D721Med (cell line): ENCODE results near the gene NEDD4.

Experiments used
- DNase-seq: peaks from one replicate; pipeline ENCODE4 v3.0.0; 2011; ENCODE audit warnings: low spot score; ENCODE audit not compliant: insufficient read length
- FAIRE-seq: peaks from 2 replicates; lab custom pipeline; 2011; peaks lifted over from hg19 to GRCh38; lab: Jason Lieb, UNC
- TF ChIP-seq, protein P1 (sequence below): IDR thresholded peaks from 2 replicates; pipeline ENCODE4 v1.5.1; 2012; ENCODE audit warnings: mild to moderate bottlenecking, control low read depth; ENCODE audit not compliant: insufficient read depth; ENCODE audit errors: missing control alignments

The NEDD4 gene

DNA sequence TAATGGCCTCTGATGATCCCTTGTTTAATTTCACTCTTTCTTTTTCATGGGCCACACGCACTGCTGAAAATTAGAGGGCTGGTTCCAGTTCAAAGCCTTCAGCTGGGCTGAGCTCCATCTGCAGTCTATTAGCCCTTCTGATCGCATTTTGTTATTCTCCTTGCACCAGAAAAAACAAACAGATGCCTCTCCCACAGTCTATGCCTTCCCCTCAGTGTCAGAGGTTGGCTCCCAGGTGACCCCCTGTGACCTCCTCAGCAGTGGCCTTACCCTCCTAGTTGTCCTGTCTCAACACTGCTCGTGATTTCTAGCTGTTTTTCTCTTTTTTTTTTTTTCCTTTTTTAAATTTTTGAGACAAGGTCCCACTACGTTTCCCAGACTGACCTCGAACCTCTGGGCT lies 173.4 kb downstream of the NEDD4 start:
- DNase-seq (no peak), FAIRE-seq (no peak)
- TF ChIP-seq, protein P1, sequence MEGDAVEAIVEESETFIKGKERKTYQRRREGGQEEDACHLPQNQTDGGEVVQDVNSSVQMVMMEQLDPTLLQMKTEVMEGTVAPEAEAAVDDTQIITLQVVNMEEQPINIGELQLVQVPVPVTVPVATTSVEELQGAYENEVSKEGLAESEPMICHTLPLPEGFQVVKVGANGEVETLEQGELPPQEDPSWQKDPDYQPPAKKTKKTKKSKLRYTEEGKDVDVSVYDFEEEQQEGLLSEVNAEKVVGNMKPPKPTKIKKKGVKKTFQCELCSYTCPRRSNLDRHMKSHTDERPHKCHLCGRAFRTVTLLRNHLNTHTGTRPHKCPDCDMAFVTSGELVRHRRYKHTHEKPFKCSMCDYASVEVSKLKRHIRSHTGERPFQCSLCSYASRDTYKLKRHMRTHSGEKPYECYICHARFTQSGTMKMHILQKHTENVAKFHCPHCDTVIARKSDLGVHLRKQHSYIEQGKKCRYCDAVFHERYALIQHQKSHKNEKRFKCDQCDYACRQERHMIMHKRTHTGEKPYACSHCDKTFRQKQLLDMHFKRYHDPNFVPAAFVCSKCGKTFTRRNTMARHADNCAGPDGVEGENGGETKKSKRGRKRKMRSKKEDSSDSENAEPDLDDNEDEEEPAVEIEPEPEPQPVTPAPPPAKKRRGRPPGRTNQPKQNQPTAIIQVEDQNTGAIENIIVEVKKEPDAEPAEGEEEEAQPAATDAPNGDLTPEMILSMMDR = no peak

DNA sequence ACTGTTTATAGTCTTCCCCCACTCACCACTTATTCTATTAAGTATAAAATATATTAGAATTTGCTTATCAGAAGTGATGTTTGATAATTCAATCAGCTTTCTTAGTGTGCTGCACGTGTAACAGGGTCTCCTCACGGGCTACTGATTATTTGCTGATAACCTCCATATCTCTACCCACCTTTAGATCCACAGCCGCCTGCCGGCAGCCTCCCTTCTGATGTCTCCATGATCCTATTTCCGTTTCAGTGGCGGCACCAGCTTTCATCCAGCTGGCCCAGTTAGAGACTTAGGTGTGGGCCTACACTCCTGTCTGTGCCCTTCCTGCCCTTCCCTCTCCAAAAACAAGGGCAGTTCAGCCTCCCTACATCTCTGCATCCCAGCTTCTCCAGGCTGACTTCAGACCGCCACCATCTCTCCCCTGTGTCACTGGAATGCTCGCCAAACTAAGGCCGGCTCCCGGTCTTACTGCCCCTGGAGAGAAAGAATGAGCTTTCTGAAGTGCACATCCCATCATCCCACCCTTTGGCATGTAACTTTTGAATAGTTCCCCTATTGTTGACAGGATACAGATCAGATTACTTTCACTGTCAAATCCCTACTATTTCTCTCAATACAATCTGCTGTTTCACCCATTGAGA lies 173.9 kb downstream of the NEDD4 start:
- TF ChIP-seq, protein P1 = no peak
- FAIRE-seq (no peak), DNase-seq (no peak)

DNA sequence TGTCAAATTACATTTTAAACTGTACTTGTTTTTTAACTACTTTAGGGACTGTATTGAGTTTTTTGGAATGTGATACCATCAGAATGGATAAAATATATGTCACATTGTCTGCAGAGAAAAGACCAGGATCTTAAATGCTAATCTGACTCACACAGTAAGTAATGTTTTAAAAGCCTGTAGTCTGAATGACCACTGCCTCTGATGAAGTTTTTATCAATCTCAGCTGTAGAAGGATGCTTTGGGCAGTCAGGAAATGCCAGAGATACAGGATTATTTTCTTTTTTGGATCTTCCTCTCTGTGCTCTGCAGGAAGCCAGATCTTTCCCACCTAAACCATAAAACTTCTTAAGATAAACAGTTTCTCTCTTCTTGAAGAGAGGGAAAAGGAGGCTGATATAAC lies 177.4 kb downstream of the NEDD4 start:
- TF ChIP-seq, protein P1 = no peak
- no peak for FAIRE-seq
- DNase-seq = no peak

DNA sequence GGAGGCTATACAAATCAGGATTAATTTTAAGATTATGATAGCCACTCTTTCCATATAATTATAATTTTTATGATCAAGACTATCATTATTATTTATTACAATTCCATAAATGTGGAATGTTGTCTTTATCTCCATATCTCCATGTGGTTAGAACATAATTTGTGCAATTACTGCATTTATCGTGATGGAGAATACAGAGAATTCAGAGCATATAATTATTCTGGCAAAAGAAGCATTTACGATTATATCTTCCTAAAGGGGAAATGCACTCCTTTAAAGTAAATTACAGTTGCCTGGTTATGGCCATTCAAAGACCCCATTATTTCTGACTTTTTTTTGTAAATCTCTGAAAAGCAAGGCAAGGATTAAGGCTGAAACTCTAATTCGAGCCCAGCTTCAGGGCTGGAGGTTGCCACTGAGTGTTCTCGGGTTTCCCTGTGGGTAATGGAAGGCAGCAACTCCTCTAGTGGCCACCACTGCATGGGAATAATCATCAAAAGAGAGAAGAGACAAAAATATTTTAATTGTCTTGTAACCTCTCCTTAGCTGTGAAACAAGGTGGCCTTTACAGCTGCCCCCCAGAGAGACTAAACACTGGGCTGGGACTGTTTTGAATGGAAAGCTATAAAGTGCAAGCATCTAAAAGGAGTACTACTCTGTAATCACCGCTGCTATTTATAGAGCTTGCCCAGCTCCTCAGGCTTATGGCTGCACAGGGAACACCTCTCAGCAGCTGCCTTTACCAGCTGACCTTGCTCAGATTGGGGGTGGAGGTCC lies 190.6 kb downstream of the NEDD4 start:
- TF ChIP-seq, protein P1 = no peak
- DNase-seq (no peak), FAIRE-seq (no peak)

DNA sequence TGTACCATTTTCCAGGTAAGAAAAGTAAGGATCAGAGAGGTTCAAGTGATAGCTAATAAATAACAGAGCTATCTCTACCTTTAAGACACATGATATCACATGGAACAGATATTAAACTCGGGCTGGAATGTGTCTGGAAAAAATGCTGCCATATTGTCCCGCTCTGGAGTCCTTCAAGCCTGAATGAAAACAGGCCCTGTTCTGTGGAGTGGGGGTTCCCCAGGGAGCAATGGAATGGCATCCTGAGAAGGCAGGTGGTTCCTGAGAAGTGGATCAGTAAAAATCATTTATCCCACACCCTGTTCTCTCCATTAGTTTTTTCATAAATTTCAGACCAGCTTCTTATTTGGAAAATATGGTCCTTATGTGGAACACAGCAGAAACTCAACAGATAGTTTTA lies 193.2 kb downstream of the NEDD4 start:
- TF ChIP-seq, protein P1 = no peak
- DNase-seq (no peak), FAIRE-seq (no peak)

DNA sequence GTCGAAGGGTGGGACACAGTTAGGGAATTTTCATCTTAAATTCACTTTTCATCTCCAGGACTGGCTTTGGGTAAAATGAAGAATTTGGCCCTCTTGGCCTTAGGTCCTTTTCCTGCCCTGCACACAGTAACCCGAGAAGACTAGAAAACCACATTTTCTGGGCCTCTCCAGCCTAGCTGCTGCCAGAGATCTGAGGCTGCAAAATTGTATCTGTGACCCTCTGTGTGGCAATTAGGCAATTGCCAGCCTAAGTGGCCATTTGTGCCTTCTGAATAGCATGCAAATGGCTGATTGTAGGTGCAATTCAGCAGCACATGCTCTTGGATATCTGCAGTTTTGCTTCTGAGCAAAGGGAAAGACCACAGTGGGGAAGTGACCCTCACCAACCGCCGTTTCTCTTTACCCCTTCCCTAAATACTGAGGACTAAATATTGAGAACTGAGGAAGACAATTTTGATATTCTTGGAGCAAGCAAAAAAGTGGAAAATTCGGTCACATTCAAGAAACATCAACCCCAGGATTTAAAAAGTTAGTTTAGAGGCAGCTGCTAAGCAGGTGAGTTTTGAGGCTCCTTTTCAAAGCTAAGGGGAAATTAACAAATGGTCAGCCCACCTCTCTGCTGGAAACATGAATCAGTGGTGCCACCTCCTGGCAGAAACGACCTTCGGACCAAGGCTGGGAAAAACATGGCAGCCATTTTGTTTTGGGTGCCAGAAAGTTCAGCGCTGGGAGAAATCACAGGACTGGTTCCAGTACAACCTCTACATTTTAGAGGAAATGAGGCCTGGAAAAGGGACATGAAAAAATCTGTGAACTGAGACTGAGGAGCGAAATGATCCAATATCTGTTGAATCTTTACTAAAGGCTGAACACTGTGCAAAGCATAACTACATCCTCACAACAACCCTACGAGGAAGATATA lies 193.9 kb downstream of the NEDD4 start:
- TF ChIP-seq, protein P1 = peak; percentile 83
- FAIRE-seq = peak; percentile 82
- peak; percentile 39 for DNase-seq
